ENCODE data around the gene HSPB3.

The HSPB3 gene

GRCh38 chr5:54443270-54443669, 12.2 kb upstream of the HSPB3 start:
- TF ChIP-seq ZNF274 (IDR thresholded peaks at IDR 0.05; ENCODE audit: low read depth, low read length): no peak
- no peak overlapping the region for H3K4me3 ChIP-seq (ENCODE audit: low read length)

GRCh38 chr5:54445691-54446378, 9.7 kb upstream of the HSPB3 start:
- no peak overlapping the region for H3K4me3 ChIP-seq (ENCODE audit: low read length)
- TF ChIP-seq ZNF274 (IDR thresholded peaks at IDR 0.05; ENCODE audit: low read depth, low read length): no peak

GRCh38 chr5:54446379-54446732, 9.1 kb upstream of the HSPB3 start:
- TF ChIP-seq ZNF274 (IDR thresholded peaks at IDR 0.05; ENCODE audit: low read depth, low read length): no peak
- H3K4me3 ChIP-seq (ENCODE audit: low read length): no peak overlapping the region

DNA sequence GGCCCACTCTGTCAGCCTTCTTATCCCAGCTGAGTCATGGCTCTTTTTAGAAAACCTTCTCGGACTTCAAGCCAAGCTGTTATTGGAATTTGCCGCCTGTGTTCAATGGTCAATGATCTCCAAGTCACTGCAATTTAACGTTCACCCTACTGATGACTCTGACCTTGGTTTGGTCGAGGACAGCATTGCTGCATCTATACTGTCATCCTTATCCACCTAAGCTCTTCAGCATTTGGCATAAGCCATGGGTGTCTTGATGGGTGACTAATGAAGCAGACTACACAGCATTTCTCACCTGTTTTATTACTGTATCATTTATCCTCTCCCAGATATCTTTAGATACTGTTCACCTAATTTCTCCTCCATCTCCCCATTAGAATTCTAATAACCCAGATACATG, 5.6 kb upstream of the HSPB3 start:
- no peak overlapping the region for H3K4me3 ChIP-seq (ENCODE audit: low read length)
- no peak for TF ChIP-seq ZNF274 (IDR thresholded peaks at IDR 0.05; ENCODE audit: low read depth, low read length)

DNA sequence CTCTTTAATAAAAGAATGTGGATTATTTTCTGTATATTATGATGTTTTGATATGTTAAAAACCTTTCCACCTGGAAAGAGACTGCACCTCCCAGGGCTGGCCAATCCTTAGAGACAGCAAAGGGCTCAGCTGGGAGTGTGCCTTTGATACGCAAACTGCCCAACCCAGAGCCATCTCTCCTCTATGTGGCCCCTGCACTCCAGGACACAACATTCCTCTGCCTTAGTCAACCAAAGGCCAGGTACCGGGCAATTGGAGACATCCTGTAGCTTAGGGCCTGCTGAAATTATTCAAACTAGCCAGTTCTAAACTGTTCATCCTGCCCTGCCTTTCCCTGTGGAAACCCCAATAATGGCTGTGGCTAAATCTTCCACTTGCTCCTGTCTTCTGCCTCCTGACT, 5.0 kb upstream of the HSPB3 start:
- TF ChIP-seq ZNF274 (IDR thresholded peaks at IDR 0.05; ENCODE audit: low read depth, low read length): no peak

GRCh38 chr5:54453046-54453445, 2.5 kb upstream of the HSPB3 start:
- no peak overlapping the region for H3K4me3 ChIP-seq (ENCODE audit: low read length)
- TF ChIP-seq ZNF274 (IDR thresholded peaks at IDR 0.05; ENCODE audit: low read depth, low read length): no peak

More for the DNA sequence above, 5.0 kb upstream of the HSPB3 start:
- no peak overlapping the region for H3K4me3 ChIP-seq (ENCODE audit: low read length)

GRCh38 chr5:54454602-54455001, 897 bp upstream of the HSPB3 start:
- no peak overlapping the region for H3K4me3 ChIP-seq (ENCODE audit: low read length)
- no peak for TF ChIP-seq ZNF274 (IDR thresholded peaks at IDR 0.05; ENCODE audit: low read depth, low read length)

GRCh38 chr5:54457094-54457862, 1.8 kb downstream of the HSPB3 start:
- no peak for TF ChIP-seq ZNF274 (IDR thresholded peaks at IDR 0.05; ENCODE audit: low read depth, low read length)
- H3K4me3 ChIP-seq (ENCODE audit: low read length): no peak overlapping the region

GRCh38 chr5:54458221-54458620, 2.7 kb downstream of the HSPB3 start:
- no peak overlapping the region for H3K4me3 ChIP-seq (ENCODE audit: low read length)

GRCh38 chr5:54460181-54460919, 4.9 kb downstream of the HSPB3 start:
- no peak for TF ChIP-seq ZNF274 (IDR thresholded peaks at IDR 0.05; ENCODE audit: low read depth, low read length)
- no peak overlapping the region for H3K4me3 ChIP-seq (ENCODE audit: low read length)

More at GRCh38 chr5:54458221-54458620, 2.7 kb downstream of the HSPB3 start:
- TF ChIP-seq ZNF274 (IDR thresholded peaks at IDR 0.05; ENCODE audit: low read depth, low read length): no peak

- no peak for TF ChIP-seq ZNF274 (IDR thresholded peaks at IDR 0.05; ENCODE audit: low read depth, low read length)
- H3K4me3 ChIP-seq (ENCODE audit: low read length): no peak overlapping the region
Measured at GRCh38 chr5:54462281-54462680, 6.8 kb downstream of the HSPB3 start.

- H3K4me3 ChIP-seq (ENCODE audit: low read length): no peak overlapping the region
- TF ChIP-seq ZNF274 (IDR thresholded peaks at IDR 0.05; ENCODE audit: low read depth, low read length): no peak
Measured at GRCh38 chr5:54463713-54464112, 8.2 kb downstream of the HSPB3 start.

DNA sequence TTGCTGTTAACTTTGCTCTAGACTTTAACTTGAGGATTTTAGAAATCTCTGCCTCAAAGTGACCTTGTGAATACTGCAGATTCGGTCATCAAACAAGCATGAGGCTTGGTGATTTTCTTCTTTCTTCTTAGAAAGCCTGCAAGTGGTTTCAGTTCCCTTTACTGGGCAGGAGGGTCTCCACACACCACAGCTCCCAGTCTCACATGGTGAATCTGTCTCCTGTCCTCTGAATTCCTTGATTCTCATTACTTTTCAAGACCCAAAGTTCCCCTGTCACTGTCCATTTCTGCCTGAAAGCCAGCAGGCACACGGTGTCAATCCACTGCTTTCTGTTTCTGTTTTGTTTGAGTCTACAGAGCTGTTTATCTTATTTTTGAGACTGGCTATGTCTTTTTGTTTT, 14.1 kb downstream of the HSPB3 start:
- peak overlapping the region; percentile 34; the same call in 1 of the 2 replicates for H3K4me3 ChIP-seq (ENCODE audit: low read length)
- no peak for TF ChIP-seq ZNF274 (IDR thresholded peaks at IDR 0.05; ENCODE audit: low read depth, low read length)

DNA sequence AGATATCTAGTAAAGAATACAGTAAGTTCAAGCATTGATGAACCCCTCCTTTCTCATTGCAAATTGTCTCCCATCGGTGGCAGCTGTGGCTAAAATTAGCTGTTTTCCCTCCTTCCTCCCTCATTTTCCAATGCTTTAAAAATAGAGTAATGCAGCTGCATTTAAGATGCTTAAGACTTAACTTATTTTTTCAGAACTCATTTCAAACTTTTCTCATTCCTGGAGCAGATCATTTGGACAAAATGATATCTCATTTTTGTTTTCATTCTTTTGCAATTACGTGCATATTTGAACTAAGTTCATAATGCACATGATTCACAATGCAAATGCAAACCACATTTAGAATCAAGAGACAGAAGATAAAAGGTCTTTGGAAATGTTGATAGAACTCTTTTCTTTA, 14.6 kb downstream of the HSPB3 start:
- no peak for TF ChIP-seq ZNF274 (IDR thresholded peaks at IDR 0.05; ENCODE audit: low read depth, low read length)
- no peak overlapping the region for H3K4me3 ChIP-seq (ENCODE audit: low read length)

GRCh38 chr5:54470677-54471076, 15.2 kb downstream of the HSPB3 start:
- TF ChIP-seq ZNF274 (IDR thresholded peaks at IDR 0.05; ENCODE audit: low read depth, low read length): no peak
- no peak overlapping the region for H3K4me3 ChIP-seq (ENCODE audit: low read length)

All from GM08714 (cell line).